Psoas muscle (tissue), 8 donors: ENCODE measurements around the gene INO80B. TPM values are rescaled to one million over a fixed set of nuclear protein-coding genes. Genes with fewer than 3 reads are reported as not detected.
A peak's percentile ranks its signal among the peaks of the same experiment; 100 is the strongest.
"Not testable (repeated sequence)": the region's sequence is repeated elsewhere in the genome, so short reads cannot be mapped to it uniquely, and the experiment has no call there.

Experiments
- ATAC-seq, 4 donors: fragments of 200-7000 bp; cut with Tn5 transposase; one replicate each; pipeline ENCODE4 v1.9.1; 2020; ENCODE audit warnings: moderate library complexity in 3 of 4, mild to moderate bottlenecking in 2 of 4
- DNase-seq, 2 donors: peaks; one replicate each; pipeline ENCODE4 v3.0.0-alpha.2; 2020
- H3K27ac ChIP-seq: fragments of 200-600 bp; one replicate; pipeline ENCODE4 v1.8.0; 2022
- H3K27me3 ChIP-seq, 3 donors: fragments of 200-600 bp in 1 of 3; one replicate each; pipeline versions ENCODE4 v1.6.1 to v1.8.0; 2013 to 2022; ENCODE audit warnings: low read length in 2 of 3, mild to moderate bottlenecking in 2 of 3, moderate library complexity in 1 of 3; ENCODE audit not compliant: insufficient read depth in 3 of 3
- H3K36me3 ChIP-seq, 2 donors: fragments of 200-600 bp in 1 of 2; one replicate each; pipeline versions ENCODE4 v1.6.1 to v1.8.0; 2013 to 2022; ENCODE audit warnings: low read depth in 1 of 2, mild to moderate bottlenecking in 1 of 2, moderate library complexity in 1 of 2; ENCODE audit not compliant: insufficient read depth in 1 of 2
- H3K4me1 ChIP-seq: fragments of 200-600 bp; one replicate; pipeline ENCODE4 v1.8.0; 2022
- H3K4me3 ChIP-seq: fragments of 200-600 bp; one replicate; pipeline ENCODE4 v1.8.0; 2022; ENCODE audit warnings: mild to moderate bottlenecking
- H3K9me3 ChIP-seq: fragments of 200-600 bp; one replicate; pipeline ENCODE4 v1.8.0; 2022
- WGBS, 3 donors: extraction: QIAGEN DNeasy Blood & Tissue Kit; methylation state at CpG; one replicate each; pipeline versions ENCODE4 v1.1.6 to v1.1.7; 2013; 5-methylcytosine and 5-hydroxymethylcytosine counted together
- intact Hi-C, 2 donors: fragments of 100-400 bp; cut with DNase I; formaldehyde crosslinking; loops; one replicate each; pipeline versions ENCODE4 v1.11.0 to v1.14.2; 2022
- polyA plus RNA-seq, 3 donors: library from polyadenylated mRNA; stranded (reverse); fragments of 200-250 nt; gene quantifications; one replicate each; pipeline ENCODE4 v1.2.3, GENCODE V29; 2013
- total RNA-seq, 4 donors: library from RNA; stranded (reverse); fragmentation: NEBNext Ultra II Directional in 2 of 4; extraction: Animal tissue kit (Norgen Biotek cat#: 25700) in 2 of 4; gene quantifications; one replicate each; pipeline versions ENCODE4 v1.2.1 to v1.2.4, GENCODE V29; 2021 to 2023
- TF ChIP-seq, protein P1 (sequence below): fragments of 200-600 bp; IDR thresholded peaks from one replicate; pipeline ENCODE4 v1.8.0; 2022; ENCODE audit warnings: antibody characterized with exemption
- donor health status: healthy with polysubstance abuse.
- donor health status: DM: no; HTN: no; CAD: no; lungs with moderate emphysema.
- donor health status: Bipolar disorder and iron deficiency.
- donor health status: healthy.
- donor health status: DM: yes; HTN: yes; CAD: no.
- donor health status: DM: no; HTN: no; CAD: no.
- donor health status: DM: no; HTN: no; CAD: no.
- donor health status: DM: yes; HTN: yes; CAD: no.

The INO80B gene
- total and polyA plus RNA-seq, 7 donors, result 23.6 to 61.1 (median 31.8) TPM

DNA sequence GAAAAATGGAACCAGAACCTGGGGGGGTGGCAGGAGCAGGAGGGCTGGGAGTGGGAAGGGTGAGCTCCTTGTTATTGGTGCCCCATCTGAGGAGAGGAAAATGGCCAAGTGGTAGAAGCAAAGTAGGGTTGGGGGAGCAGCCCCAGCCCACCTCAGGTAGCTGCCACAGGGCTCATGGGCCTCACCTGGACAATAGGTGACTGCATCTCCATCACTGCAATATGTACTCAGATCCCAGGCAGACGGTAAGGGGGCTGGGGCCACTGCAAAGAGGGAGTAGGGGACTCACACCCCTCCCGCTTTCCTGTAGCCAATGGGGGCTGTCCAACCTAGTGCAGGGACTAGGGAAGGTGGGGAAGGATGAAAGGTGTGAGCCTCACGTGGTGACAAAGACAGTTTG lies 37.7 kb upstream of the INO80B start:
- TF ChIP-seq, protein P1, sequence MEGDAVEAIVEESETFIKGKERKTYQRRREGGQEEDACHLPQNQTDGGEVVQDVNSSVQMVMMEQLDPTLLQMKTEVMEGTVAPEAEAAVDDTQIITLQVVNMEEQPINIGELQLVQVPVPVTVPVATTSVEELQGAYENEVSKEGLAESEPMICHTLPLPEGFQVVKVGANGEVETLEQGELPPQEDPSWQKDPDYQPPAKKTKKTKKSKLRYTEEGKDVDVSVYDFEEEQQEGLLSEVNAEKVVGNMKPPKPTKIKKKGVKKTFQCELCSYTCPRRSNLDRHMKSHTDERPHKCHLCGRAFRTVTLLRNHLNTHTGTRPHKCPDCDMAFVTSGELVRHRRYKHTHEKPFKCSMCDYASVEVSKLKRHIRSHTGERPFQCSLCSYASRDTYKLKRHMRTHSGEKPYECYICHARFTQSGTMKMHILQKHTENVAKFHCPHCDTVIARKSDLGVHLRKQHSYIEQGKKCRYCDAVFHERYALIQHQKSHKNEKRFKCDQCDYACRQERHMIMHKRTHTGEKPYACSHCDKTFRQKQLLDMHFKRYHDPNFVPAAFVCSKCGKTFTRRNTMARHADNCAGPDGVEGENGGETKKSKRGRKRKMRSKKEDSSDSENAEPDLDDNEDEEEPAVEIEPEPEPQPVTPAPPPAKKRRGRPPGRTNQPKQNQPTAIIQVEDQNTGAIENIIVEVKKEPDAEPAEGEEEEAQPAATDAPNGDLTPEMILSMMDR, result no peak
- no peak overlapping the region for H3K4me3 ChIP-seq
- whole genome bisulfite sequencing, 3 donors, result 73 to 81% (median 78%) methylated on average over 3 of the region's 3 CpGs
- ATAC-seq, result no peak
- DNase-seq, result no peak
- H3K4me1 ChIP-seq, result no peaks in the 10 kb centered on the region
- H3K9me3 ChIP-seq, result no peaks in the 10 kb centered on the region
- intact Hi-C loops, result no loop called here
- H3K27me3 ChIP-seq, result peaks cover 0 to 49% (median 10%) of the 10 kb centered on the region in 3 donors
- H3K36me3 ChIP-seq, result no peaks in the 10 kb centered on the region
- H3K27ac ChIP-seq, result no peak overlapping the region

DNA sequence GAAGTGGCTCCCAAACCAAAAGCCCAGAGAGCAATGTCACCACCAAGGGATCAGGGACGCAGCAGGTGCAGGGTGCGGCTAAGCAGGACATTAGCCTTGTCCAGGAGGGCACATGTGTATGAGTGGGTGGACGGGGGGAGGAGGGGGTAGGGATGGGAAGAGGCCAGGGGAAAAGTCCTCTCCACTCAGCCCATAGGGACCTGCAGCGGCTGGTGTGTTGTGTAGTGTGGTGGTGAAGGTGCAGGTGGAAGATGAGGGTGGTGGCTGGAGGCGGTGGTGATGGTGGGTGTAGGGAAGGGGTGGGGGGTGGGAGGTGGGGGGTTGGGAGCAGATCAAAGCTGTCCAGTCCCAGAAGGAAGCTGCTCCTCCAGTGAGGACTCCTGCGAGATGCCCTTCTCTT lies 37.1 kb upstream of the INO80B start:
- H3K4me1 ChIP-seq, result no peaks in the 10 kb centered on the region
- no peak for DNase-seq
- no peaks in the 10 kb centered on the region for H3K36me3 ChIP-seq
- WGBS, 3 donors, result 81 to 94% (median 86%) methylated on average over 6 of the region's 6 CpGs
- no peaks in the 10 kb centered on the region for H3K9me3 ChIP-seq
- H3K27me3 ChIP-seq, result peaks cover 0 to 50% (median 10%) of the 10 kb centered on the region in 3 donors
- H3K4me3 ChIP-seq, result no peak overlapping the region
- ATAC-seq, result no peak
- H3K27ac ChIP-seq, result no peak overlapping the region
- TF ChIP-seq, protein P1, result no peak
- intact Hi-C loops, result no loop called here

DNA sequence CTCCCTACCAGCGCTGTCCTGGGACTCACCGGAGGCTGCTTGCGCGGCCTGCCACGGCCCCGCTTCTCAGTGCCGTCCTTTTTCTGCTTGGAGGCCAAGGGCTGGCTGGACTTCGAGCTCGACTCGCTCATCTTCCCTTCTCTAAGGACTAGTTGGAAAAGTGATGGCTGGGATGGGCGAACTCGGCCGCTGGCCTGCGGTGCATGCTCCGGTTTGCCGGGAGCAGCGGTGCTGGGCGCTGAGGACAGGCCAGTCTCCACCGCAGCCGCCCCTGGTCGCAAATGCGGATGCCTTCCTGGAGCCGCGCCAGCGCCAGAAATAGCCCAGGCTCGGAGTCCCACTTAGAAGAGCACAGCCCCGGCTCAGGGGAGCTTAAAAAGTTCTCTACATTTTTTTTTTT lies 36.6 kb upstream of the INO80B start:
- Histone ChIP-seq H3K27me3 (peaks cover 0 to 55% (median 10%) of the 10 kb centered on the region in 3 donors), H3K4me1 (no peaks in the 10 kb centered on the region), H3K9me3 (no peaks in the 10 kb centered on the region), H3K4me3 (no peak overlapping the region), H3K36me3 (no peaks in the 10 kb centered on the region), H3K27ac (no peak overlapping the region)
- intact Hi-C loops, result no loop called here
- no peak for ATAC-seq
- 42 to 61% (median 45%) methylated on average over 27 of the region's 27 CpGs for WGBS, 3 donors
- DNase-seq, result peak; percentile 53 to 74
- TF ChIP-seq, protein P1, result no peak

DNA sequence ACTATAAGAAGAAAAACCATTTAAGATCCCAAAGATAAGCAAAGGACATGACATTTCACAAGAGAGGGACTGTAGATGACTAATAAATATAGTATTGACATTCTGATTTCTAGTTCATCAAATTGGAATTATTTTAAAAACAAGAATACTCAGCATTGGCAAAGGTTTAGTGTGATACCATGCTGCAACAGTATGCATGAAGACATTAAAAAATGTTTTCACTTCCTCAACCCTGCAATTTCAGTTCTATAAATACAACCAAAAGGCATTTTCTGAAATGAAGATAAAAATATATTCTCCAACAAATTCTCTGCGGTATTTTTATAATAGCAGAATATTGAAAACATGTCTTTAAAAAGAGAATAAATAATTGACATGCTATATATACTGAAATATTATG lies 35.5 kb upstream of the INO80B start:
- DNase-seq (no peak), ATAC-seq (no peak)
- Histone ChIP-seq H3K27ac (no peak overlapping the region), H3K9me3 (no peaks in the 10 kb centered on the region), H3K4me3 (no peak overlapping the region), H3K27me3 (peaks cover 0 to 57% (median 6%) of the 10 kb centered on the region in 3 donors), H3K36me3 (no peaks in the 10 kb centered on the region), H3K4me1 (no peaks in the 10 kb centered on the region)
- intact Hi-C loops, result no loop called here
- TF ChIP-seq, protein P1, result no peak
- 88 to 90% (median 89%) methylated on average over 1 of the region's 1 CpG for WGBS, 3 donors

DNA sequence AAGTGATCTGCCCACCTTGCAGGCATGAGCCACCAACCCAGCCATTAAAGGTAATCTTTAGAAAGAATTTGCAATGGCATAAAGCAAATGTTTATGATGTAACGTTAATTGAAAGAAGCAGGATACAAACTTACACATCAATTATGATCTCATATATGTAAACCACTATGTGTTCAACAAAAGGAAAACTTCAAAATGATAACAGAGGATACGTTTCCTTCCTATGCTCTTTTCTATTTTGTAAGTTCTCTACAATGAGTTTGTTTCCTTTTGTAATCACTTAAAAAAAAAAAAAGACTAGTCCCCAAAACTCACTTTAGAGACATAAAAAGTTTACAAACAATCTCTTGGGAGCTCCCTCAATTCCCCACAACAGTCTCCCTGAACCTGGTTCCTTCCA lies 34.9 kb upstream of the INO80B start:
- peaks cover 0 to 50% (median 4%) of the 10 kb centered on the region in 3 donors for H3K27me3 ChIP-seq
- H3K4me1 ChIP-seq, result no peaks in the 10 kb centered on the region
- DNase-seq (no peak), ATAC-seq (no peak)
- H3K4me3 ChIP-seq, result no peak overlapping the region
- 86 to 92% (median 88%) methylated on average over 2 of the region's 2 CpGs for WGBS, 3 donors
- no peaks in the 10 kb centered on the region for H3K36me3 ChIP-seq
- no peak overlapping the region for H3K27ac ChIP-seq
- no peaks in the 10 kb centered on the region for H3K9me3 ChIP-seq
- intact Hi-C loops, result no loop called here
- TF ChIP-seq, protein P1, result no peak

DNA sequence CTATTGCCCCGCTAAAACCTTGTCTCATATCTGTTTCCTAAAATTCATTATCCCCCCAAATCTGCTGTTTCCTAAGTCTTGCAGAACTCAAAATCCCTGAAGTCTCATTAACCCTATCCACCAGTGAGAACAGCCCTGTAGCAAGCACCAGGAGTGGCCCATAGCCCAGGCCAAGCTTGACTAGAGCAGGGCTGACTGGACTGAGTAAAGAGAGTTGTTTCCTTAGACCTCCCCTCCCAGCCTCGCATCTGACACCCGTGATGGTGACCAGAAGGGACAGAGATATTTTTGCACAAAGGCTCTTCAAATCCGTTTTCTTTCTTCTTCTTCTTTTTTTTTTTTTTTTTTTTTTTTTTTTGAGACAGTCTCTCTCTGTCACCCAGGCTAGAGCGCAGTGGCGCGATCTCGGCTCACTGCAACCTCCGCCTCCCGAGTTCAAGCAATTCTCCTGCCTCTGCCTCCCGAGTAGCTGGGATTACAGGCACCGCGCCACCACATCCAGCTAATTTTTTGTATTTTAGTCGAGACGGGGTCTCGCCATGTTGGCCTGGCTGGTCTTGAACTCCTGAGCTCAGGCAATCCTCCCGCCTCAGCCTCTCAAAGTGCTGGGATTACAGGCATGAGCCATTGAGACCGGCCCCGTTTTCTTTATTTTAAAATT lies 34.3 kb upstream of the INO80B start:
- H3K36me3 ChIP-seq, intact Hi-C loops, H3K4me1 ChIP-seq, H3K27ac ChIP-seq, ATAC-seq, DNase-seq, H3K9me3 ChIP-seq: not testable (repeated sequence)
- WGBS, 3 donors, result 77 to 78% (median 77%) methylated on average over 19 of the region's 19 CpGs
- H3K27me3 ChIP-seq, result peaks cover 0 to 47% (median 4%) of the 10 kb centered on the region in 3 donors
- H3K4me3 ChIP-seq, result peak overlapping the region; percentile 65
